Upper lobe of right lung (tissue), 1 donor: Measurements from ENCODE around the gene ADCY3. TPM values are rescaled to one million over a fixed set of nuclear protein-coding genes. Genes with fewer than 3 reads are reported as not detected.

Experiments used
- ATAC-seq: fragments of 200-7000 bp; cut with Tn5 transposase; one replicate; pipeline ENCODE4 v1.9.1; 2020; ENCODE audit warnings: mild to moderate bottlenecking, moderate library complexity
- DNase-seq: peaks from one replicate; pipeline ENCODE4 v3.0.0-alpha.2; 2020
- H3K27ac ChIP-seq: fragments of 200-600 bp; one replicate; pipeline ENCODE4 v1.8.0; 2022
- H3K27me3 ChIP-seq: fragments of 200-600 bp; one replicate; pipeline ENCODE4 v1.8.0; 2022; ENCODE audit warnings: mild to moderate bottlenecking
- H3K36me3 ChIP-seq: fragments of 200-600 bp; one replicate; pipeline ENCODE4 v1.8.0; 2022
- H3K4me1 ChIP-seq: fragments of 200-600 bp; one replicate; pipeline ENCODE4 v1.8.0; 2022
- H3K4me3 ChIP-seq: fragments of 200-600 bp; one replicate; pipeline ENCODE4 v1.8.0; 2022; ENCODE audit warnings: mild to moderate bottlenecking
- H3K9me3 ChIP-seq: fragments of 200-600 bp; one replicate; pipeline ENCODE4 v1.8.0; 2022
- CTCF ChIP-seq: fragments of 200-600 bp; IDR thresholded peaks from one replicate; pipeline ENCODE4 v1.8.0; 2022; ENCODE audit warnings: antibody characterized with exemption
- intact Hi-C: fragments of 100-400 bp; cut with DNase I; formaldehyde crosslinking; loops from one replicate; pipeline ENCODE4 v1.11.0; 2022
- total RNA-seq: library from RNA; stranded (reverse); fragmentation: NEBNext Ultra II Directional; extraction: Animal tissue kit (Norgen Biotek cat#: 25700); gene quantifications from one replicate; pipeline ENCODE4 v1.2.1, GENCODE V29; 2021
- donor health status: DM: no; HTN: yes; CAD: no; lungs with severe emphysema.

ADCY3 gene
- total RNA-seq, 1 donor from 2014 or later: 37.0 TPM

- Histone ChIP-seq H3K4me1 (no peaks in the 10 kb centered on the region), H3K27ac (no peak overlapping the region), H3K9me3 (no peaks in the 10 kb centered on the region), H3K27me3 (no peaks in the 10 kb centered on the region), H3K36me3 (no peaks in the 10 kb centered on the region), H3K4me3 (no peak overlapping the region)
- intact Hi-C loops: no loop called here
- no peak for TF ChIP-seq CTCF
- ATAC-seq: no peak
- no peak for DNase-seq
These were observed 49.6 kb downstream of the ADCY3 start for GRCh38 chr2:24870440-24870839.

GRCh38 chr2:24866946-24867345 is 53.1 kb downstream of the ADCY3 start:
- H3K27me3 ChIP-seq: no peaks in the 10 kb centered on the region
- DNase-seq: no peak
- H3K9me3 ChIP-seq: no peaks in the 10 kb centered on the region
- ATAC-seq: no peak
- intact Hi-C loops: no loop called here
- no peaks in the 10 kb centered on the region for H3K4me1 ChIP-seq
- no peak for TF ChIP-seq CTCF
- H3K36me3 ChIP-seq: no peaks in the 10 kb centered on the region
- no peak overlapping the region for H3K27ac ChIP-seq
- no peak overlapping the region for H3K4me3 ChIP-seq

GRCh38 chr2:24863641-24864040 is 56.4 kb downstream of the ADCY3 start:
- H3K27ac ChIP-seq: no peak overlapping the region
- no peaks in the 10 kb centered on the region for H3K9me3 ChIP-seq
- no peaks in the 10 kb centered on the region for H3K36me3 ChIP-seq
- TF ChIP-seq CTCF: no peak
- intact Hi-C loops: no loop called here
- H3K4me1 ChIP-seq: no peaks in the 10 kb centered on the region
- H3K4me3 ChIP-seq: no peak overlapping the region
- no peak for ATAC-seq
- no peaks in the 10 kb centered on the region for H3K27me3 ChIP-seq
- DNase-seq: no peak

GRCh38 chr2:24861500-24861899 is 58.5 kb downstream of the ADCY3 start:
- DNase-seq (no peak), ATAC-seq (no peak)
- no peaks in the 10 kb centered on the region for H3K9me3 ChIP-seq
- H3K36me3 ChIP-seq: no peaks in the 10 kb centered on the region
- H3K4me1 ChIP-seq: no peaks in the 10 kb centered on the region
- H3K4me3 ChIP-seq: no peak overlapping the region
- no peaks in the 10 kb centered on the region for H3K27me3 ChIP-seq
- no peak overlapping the region for H3K27ac ChIP-seq
- TF ChIP-seq CTCF: no peak
- intact Hi-C loops: no loop called here

GRCh38 chr2:24860631-24861030 is 59.4 kb downstream of the ADCY3 start:
- ATAC-seq: no peak
- Histone ChIP-seq H3K27ac (no peak overlapping the region), H3K4me3 (no peak overlapping the region), H3K27me3 (no peaks in the 10 kb centered on the region), H3K4me1 (no peaks in the 10 kb centered on the region), H3K9me3 (no peaks in the 10 kb centered on the region), H3K36me3 (no peaks in the 10 kb centered on the region)
- no peak for DNase-seq
- intact Hi-C loops: no loop called here
- TF ChIP-seq CTCF: no peak

- DNase-seq (no peak), ATAC-seq (no peak)
- Histone ChIP-seq H3K36me3 (no peaks in the 10 kb centered on the region), H3K4me1 (no peaks in the 10 kb centered on the region), H3K27ac (no peak overlapping the region), H3K9me3 (no peaks in the 10 kb centered on the region), H3K4me3 (no peak overlapping the region), H3K27me3 (no peaks in the 10 kb centered on the region)
- intact Hi-C loops: no loop called here
- TF ChIP-seq CTCF: no peak
These were observed 60.0 kb downstream of the ADCY3 start for GRCh38 chr2:24859968-24860600.
